NOMO-1 treated with DMSO at 0.1 percent for 48 hours (cell line): Measurements from ENCODE around the gene HPDL.
A peak's percentile ranks its signal among the peaks of the same experiment; 100 is the strongest.

Source experiments
- DNase-seq: peaks from one replicate; lab custom pipeline; 2025; ENCODE audit not compliant: unreplicated experiment; lab: John Stamatoyannopoulos, UW

The HPDL gene

GRCh38 chr1:45322486-45323040, 4.1 kb upstream of the HPDL start:
- no peak for DNase-seq

DNA sequence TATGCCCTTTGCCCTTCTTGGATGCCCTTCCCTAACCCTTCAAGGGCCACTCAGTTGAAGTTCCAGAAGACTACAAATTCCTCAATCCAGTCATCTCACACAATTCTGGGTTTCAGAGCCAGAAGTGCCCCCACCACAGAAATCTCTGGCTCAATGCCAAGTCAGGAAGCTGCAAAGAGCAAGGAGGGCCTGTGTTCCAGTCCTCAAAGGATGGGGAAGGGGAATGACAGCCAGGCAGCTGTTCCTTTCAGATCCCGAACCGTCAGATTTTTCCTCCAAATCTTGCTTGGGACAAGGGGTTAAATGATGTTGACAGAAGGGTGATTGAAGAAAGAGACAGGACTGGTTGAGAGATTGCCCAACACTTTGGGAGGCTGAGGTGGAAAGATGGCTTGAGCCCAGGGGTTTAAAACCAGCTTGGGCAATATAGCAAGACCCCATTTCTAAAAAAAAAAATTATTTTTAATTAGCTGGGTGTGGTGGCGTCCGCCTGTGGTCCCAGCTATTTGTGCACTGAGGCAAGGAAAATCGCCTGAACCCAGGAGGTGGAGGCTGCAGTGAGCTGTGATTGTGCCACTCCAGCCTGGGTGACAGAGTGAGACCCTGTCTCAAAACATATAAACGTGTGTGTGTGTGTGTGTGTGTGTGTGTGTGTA, 716 bp upstream of the HPDL start:
- no peak for DNase-seq

- no peak for DNase-seq
Observed at GRCh38 chr1:45327644-45328515, 1.2 kb downstream of the HPDL start.

GRCh38 chr1:45328680-45329079, 2.0 kb downstream of the HPDL start:
- no peak for DNase-seq

- no peak for DNase-seq
Observed at GRCh38 chr1:45329445-45329844, 2.8 kb downstream of the HPDL start.

- no peak for DNase-seq
Observed at GRCh38 chr1:45331436-45332345, 5.0 kb downstream of the HPDL start.

DNA sequence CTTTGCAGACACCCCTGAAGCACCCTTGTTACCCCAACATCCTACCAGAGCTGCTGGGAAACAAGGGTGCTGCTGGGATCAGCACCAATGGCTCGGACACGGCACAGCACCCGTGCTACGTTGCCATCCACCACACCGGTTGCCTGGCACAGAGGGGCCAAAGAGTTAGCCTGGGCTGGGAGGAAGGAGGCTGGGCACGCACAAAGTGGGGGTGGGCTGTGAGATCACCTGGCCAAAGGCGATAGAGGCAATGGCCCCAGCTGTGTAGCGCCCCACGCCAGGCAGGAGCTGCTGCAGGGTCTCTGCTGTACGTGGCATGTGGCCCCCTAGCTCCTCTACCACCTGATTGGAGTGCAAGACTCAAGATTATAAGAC, 5.6 kb downstream of the HPDL start:
- no peak for DNase-seq

GRCh38 chr1:45334308-45335245, 7.9 kb downstream of the HPDL start:
- DNase-seq, result no peak

DNA sequence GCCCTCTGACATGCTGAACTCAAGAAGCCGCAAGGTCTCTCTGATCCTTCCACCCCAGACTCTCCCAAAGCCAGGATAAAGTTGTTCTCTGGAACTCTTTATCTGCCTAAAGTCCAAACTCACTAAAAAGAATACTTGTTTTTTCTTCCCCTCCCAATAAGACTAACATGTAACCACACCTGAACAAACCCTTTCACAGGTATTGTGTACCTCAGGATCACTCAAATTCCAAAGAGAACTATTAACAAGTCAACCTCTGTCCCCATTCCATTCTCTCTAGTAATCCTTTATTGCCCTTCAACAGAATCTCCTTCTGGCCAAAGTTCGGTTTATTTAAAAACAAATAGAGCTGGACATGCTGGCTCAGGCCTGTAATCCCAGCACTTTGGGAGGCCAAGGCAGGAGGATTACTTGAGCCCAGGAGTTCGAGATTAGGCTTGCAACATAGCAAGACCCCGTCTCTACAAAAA, 9.2 kb downstream of the HPDL start:
- no peak for DNase-seq

DNA sequence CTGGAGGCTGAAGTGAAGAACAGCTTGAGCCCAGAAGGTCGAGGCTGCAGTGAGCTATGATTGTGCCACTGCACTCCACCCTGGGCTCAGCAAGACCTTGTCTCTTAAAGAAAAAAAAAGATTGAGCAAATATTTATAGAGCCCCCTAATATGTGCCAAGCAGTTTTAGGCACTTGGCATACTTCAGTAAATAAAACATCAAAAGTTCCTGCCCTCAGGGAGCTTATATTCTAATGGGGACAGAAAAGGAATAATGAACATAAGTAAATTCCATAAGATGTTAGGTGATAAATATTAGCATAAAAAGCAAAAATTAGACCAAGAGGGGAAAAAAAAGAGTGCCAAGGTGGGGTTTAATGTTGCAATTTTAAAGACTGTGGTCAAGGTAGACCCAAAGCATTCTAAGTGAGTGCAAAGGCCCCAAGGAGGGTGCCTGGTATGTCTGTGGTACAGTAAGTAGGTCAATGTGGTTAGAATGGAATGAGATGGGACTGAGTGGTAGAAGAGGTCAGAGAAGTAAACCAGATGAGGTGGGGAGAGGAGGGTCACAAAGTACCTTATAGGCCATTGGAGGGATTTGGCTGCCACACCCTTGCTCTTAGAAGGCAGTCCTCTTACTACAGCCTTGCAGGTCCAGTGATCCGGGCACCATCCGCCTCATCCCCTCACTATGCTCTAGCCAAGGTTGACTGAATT, 11.1 kb downstream of the HPDL start:
- no peak for DNase-seq

DNA sequence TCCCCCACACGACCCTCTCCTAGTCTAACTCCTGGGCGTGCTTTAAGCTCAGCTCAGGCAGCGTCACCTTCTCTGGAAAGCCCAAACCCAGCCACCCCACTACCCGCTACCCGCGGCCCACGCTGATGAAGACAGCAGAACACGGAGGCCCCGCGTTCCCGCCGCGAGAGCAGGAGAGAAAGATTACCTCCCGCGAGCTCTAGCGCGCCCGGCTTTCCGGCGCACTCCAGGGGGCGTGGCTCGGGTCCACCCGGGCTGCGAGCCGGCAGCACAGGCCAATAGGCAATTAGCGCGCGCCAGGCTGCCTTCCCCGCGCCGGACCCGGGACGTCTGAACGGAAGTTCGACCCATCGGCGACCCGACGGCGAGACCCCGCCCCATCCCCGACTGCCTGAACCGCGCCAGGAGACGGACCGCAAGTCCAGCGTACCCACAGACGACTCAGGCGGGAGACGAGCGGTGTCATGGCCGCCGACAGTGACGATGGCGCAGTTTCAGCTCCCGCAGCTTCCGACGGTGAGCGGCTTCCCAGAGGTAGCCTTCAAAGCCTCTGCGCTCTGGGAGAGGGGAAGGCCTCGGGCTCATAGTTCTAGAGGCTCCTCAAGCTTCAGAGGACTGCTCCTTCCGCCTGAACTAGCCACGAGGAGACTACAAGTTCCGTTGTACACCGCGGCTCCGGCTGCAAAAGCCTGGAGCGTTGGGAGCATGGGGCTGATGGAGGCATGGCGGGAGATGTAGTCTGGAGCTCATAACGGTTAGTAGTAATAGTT, 13.3 kb downstream of the HPDL start, which contains the start of the genes MUTYH and TOE1:
Gene MUTYH (minus strand): TSS at position 652 of the 770 bp plus-strand sequence. CDS start 5,935 bp downstream, outside the sequence.
Gene TOE1 (plus strand): TSS at position 382 of the 770 bp plus-strand sequence. CDS start 83 bp downstream, at position 465.
- peak; percentile 94 for DNase-seq

- DNase-seq, result no peak
Observed at GRCh38 chr1:45340816-45341466, 14.2 kb downstream of the HPDL start.

GRCh38 chr1:45344499-45344898, 17.8 kb downstream of the HPDL start:
- no peak for DNase-seq

DNA sequence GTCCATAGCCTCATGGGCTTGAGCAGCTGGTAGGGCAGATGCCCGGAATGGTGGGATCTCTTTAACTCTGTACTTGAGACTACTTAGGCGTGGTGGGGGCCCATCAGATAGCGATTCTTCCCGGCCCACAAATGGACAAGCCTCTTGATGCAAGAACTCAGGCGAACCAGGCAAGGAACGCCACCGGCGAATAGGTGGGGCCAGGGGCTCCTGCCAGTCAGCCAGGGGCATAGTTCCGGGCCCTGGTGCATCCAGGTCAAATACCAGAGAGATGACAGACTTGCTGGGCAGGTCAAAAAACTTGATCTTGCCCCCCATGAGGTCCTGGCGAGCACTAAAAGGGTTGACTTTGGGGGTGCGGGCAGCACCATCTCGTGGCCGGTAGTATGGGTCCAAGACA, 18.3 kb downstream of the HPDL start:
- no peak for DNase-seq

DNA sequence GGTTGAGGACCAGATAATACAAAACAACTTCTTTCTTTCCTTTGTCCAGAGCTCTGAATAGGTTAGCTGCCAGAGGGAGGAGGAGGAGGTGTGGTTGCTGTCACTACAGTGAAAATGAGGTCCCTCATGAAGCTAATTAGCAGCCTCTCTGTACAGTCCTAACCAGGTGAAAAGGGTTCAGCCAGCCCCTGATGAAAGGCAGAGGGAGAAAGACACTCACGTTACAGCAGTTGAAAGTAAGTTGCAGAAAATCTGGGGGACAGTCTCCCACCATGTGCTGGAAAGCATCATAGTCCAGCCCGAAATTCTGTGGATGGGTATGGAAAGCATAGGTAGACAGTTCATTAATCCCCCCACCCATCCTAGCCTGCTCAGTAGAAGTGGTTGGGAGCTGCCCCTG, 19.8 kb downstream of the HPDL start:
- DNase-seq, result no peak

DNA sequence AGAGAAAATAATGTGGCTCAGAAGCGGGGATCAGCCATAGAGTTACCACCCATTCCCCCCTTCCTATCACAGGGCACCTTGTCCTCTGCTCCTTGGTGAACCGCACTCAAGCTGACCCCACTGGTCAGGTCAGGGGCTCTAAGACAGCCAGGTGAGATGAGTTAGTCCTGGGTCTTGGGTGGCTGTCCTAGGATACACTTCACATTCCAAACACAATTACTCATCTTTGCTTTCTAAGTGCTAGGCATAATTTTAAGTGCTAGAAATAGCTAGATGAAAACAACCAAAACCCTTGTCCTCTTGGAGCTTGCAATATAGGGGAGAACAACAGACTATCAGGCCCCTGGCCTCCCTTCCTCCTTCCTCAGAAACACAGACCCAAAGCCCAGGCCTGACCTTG, 21.3 kb downstream of the HPDL start:
- no peak for DNase-seq

DNA sequence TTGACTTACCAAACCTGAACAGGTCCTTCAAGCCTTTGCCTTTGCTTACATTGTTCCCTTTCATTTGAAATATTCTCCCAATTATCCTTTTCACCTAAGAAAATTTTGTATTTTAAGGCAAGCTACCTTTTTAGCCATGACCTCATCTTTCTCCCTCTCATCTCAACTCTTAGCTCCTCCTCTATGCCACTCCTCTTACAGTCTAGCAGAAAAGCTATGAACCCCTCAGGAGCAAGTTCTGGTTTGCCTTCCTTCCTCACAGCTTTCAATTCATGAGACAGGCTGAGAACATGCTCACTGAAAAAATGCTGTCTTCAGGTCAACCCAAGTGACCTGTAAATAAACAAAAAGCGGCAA, 21.9 kb downstream of the HPDL start:
- DNase-seq, result no peak
